Measurements from ENCODE around the gene NLK.

GRCh38 chr17:28228109-28228840 is 185.8 kb downstream of the NLK start:
- no peak for TF ChIP-seq CTCF (IDR thresholded peaks at IDR 0.05)
- no peak for TF ChIP-seq IRF2 (CRISPR knock-in tag; IDR thresholded peaks at IDR 0.05; ENCODE audit: borderline replicate concordance, low read depth)
- TF ChIP-seq SMAD3 (CRISPR knock-in tag; IDR thresholded peaks at IDR 0.05; ENCODE audit: borderline replicate concordance): no peak; the same call in 1 of the 2 replicates
- TF ChIP-seq MAX (CRISPR knock-in tag; IDR thresholded peaks at IDR 0.05): no peak
- TF ChIP-seq JUN (CRISPR knock-in tag; IDR thresholded peaks at IDR 0.05): no peak
- TF ChIP-seq PRDM15 (CRISPR knock-in tag; IDR thresholded peaks at IDR 0.05): no peak
- TF ChIP-seq ZNF671 (CRISPR knock-in tag; IDR thresholded peaks at IDR 0.05): no peak
- no peak for TF ChIP-seq TCF7 (CRISPR knock-in tag; IDR thresholded peaks at IDR 0.05; ENCODE audit: low read depth)
- no peak for TF ChIP-seq STAT6 (CRISPR knock-in tag; conservative IDR thresholded peaks at IDR 0.05; ENCODE audit: low read depth)
- TF ChIP-seq PREB (CRISPR knock-in tag; IDR thresholded peaks at IDR 0.05; ENCODE audit: borderline replicate concordance): no peak
